Measurements from ENCODE around the gene EVI5. TPM values are rescaled to one million over a fixed set of nuclear protein-coding genes. Genes with fewer than 3 reads are reported as not detected.

The EVI5 gene
- total and polyA plus RNA-seq, 2 donors: 8.2 to 104 TPM

DNA sequence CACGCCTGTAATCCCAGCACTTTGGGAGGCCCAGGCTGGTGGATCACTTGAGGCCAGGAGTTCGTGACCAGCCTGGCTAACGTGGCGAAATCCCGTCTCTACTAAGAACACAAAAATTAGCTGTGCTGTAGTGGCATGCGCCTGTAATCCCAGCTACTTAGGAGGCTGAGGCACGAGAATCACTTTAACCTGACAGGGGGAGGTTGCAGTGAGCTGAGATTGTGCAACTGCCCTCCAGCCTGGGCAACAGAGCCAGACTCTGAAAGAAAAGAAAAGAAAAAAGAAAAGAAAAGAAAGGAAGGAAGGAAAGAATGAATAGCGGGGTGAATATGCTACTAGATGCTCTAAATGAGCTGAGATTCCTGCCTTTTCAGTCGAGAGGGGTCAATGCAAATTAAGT, 305.3 kb downstream of the EVI5 start:
- WGBS: 91% methylated on average over 9 of the region's 9 CpGs
- no peak for DNase-seq (ENCODE audit: extremely low spot score)
- no peak overlapping the region for H3K27ac ChIP-seq (ENCODE audit: low read depth)
- H3K4me1 ChIP-seq (ENCODE audit: insufficient read depth): no peaks in the 10 kb centered on the region
- H3K36me3 ChIP-seq (ENCODE audit: insufficient read depth): no peaks in the 10 kb centered on the region
- H3K4me3 ChIP-seq (ENCODE audit: low read depth, low read length): no peak overlapping the region

DNA sequence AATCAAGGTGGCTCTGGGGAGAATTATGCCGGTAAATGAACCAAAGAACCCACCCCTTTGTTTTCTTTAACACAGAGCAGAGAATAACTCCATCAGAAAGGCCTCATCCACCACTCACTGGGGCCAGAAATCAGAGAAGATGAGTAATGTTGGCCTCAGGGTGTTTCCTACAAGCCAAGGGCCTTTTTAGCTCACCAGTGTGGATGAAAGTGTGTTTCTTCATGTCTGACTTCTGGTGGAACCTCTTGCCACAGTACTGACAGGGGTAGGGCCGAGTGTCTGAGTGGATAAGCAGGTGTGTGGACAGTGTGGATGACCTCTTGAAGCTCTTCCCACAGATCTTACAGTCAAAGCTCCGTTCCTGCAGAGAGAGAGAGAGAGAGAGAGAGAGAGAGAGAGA, 306.5 kb downstream of the EVI5 start:
- Histone ChIP-seq H3K4me3 (ENCODE audit: low read depth, low read length) (no peak overlapping the region), H3K27ac (ENCODE audit: low read depth) (no peak overlapping the region), H3K36me3 (ENCODE audit: insufficient read depth) (no peaks in the 10 kb centered on the region), H3K4me1 (ENCODE audit: insufficient read depth) (no peaks in the 10 kb centered on the region)
- WGBS: 79% methylated on average over 3 of the region's 3 CpGs
- DNase-seq (ENCODE audit: extremely low spot score): no peak

DNA sequence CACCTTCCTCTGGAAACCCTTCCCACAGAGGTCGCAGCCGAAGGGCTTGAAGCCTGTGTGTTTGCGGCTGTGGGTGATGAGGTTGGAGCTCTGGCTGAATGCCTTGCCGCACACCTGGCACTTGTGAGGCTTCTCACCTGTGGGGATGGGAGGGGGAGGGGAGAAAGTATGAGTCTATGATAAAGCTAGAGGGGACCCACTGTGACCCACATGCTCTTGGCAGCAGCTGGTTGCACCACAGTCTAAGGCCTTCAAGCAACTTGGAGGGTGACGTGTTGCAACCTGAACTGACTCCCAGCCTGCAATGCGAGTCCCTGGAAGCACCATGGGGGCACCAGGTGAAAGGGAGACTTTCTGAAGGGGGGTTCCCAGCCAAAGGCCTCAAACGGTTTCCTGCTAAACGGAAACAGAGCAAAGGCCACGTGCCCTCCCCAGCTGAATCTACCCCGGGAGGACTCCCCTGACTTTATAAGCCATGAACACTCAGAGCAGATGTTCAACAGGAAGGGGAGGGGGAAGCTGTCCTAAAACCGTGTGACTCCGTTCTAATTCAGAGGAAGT, 308.8 kb downstream of the EVI5 start:
- Histone ChIP-seq H3K4me1 (ENCODE audit: insufficient read depth) (no peaks in the 10 kb centered on the region), H3K27ac (ENCODE audit: low read depth) (no peak overlapping the region), H3K36me3 (ENCODE audit: insufficient read depth) (no peaks in the 10 kb centered on the region), H3K4me3 (ENCODE audit: low read depth, low read length) (no peak overlapping the region)
- 47% methylated on average over 12 of the region's 12 CpGs for WGBS
- no peak for DNase-seq (ENCODE audit: extremely low spot score)

DNA sequence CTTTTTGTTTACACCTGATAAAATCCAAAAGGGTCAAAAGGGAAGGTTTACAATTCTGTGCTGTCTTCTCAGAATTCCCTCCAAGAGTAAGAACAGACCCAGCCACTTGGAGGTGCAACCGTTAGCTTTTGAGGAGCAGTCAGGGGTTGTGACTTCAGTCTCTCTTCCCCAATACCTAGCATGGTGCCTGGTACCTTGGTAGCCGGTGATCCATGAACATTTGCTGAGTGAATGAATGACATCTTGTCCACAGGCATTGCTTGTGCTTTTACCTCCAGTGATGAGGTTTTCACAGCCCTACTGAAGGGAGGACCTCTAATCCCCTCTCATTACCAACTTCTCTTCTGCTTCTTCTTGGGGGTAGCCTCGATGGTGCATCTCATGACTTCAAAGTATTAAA, 309.9 kb downstream of the EVI5 start:
- no peak for DNase-seq (ENCODE audit: extremely low spot score)
- H3K36me3 ChIP-seq (ENCODE audit: insufficient read depth): no peaks in the 10 kb centered on the region
- H3K4me3 ChIP-seq (ENCODE audit: low read depth, low read length): no peak overlapping the region
- H3K27ac ChIP-seq (ENCODE audit: low read depth): no peak overlapping the region
- 73% methylated on average over 3 of the region's 3 CpGs for WGBS
- H3K4me1 ChIP-seq (ENCODE audit: insufficient read depth): no peaks in the 10 kb centered on the region

DNA sequence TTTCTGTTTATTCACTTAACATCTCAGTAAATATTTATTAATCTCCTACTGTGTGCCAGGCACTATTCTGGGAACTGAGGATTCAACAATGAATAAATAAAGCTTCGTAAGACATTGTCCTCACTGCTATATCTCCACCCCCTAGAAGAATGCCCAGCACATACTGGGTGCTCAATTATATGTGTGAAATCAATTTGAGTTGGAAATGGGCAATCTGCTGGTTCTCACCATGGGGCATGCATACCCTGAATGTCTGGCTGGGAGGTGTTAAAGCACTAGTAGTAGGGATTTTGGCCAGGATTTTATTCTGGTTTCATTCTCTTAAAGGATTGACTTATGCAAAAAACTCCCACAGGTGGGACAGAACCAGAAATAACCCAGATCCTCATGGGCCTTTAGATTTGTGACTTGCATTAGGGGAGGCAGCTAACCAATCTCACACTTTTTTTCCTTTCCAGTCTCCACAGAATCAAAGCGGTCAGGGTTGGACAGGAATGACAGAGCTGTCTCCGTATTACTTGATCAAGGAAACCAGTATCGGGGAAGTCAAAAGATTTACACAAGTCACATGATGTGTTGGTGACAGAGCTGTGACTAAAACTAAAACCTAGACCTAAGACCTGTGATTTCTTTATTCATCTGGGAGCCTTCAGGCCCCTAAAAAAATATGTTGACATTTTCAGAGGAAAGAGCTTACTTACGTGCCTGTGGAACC, 311.0 kb downstream of the EVI5 start:
- no peaks in the 10 kb centered on the region for H3K36me3 ChIP-seq (ENCODE audit: insufficient read depth)
- no peak for DNase-seq (ENCODE audit: extremely low spot score)
- H3K27ac ChIP-seq (ENCODE audit: low read depth): no peak overlapping the region
- 72% methylated on average over 5 of the region's 5 CpGs for WGBS
- no peaks in the 10 kb centered on the region for H3K4me1 ChIP-seq (ENCODE audit: insufficient read depth)
- no peak overlapping the region for H3K4me3 ChIP-seq (ENCODE audit: low read depth, low read length)

DNA sequence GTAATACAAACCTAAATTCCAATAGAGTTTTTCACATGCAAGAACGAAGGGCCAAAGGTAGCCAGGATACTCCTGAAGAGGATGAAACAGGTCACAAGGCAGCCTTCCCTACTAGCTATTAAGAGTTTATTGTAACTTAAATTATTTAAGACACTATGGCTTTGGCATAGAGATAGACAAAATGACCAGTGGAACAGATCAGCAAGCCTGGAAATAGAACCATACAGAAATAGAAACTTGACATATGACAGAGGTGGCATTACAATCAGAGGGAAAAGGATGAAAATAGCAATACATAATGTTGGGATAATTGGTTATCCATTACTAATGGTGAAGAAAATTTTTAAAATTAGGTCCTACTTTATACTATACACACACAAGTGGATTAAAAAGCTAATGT, 314.7 kb downstream of the EVI5 start:
- H3K27ac ChIP-seq (ENCODE audit: low read depth): no peak overlapping the region
- WGBS: 94% methylated on average over 1 of the region's 1 CpG
- no peaks in the 10 kb centered on the region for H3K36me3 ChIP-seq (ENCODE audit: insufficient read depth)
- DNase-seq (ENCODE audit: extremely low spot score): no peak
- H3K4me3 ChIP-seq (ENCODE audit: low read depth, low read length): no peak overlapping the region
- H3K4me1 ChIP-seq (ENCODE audit: insufficient read depth): no peaks in the 10 kb centered on the region

DNA sequence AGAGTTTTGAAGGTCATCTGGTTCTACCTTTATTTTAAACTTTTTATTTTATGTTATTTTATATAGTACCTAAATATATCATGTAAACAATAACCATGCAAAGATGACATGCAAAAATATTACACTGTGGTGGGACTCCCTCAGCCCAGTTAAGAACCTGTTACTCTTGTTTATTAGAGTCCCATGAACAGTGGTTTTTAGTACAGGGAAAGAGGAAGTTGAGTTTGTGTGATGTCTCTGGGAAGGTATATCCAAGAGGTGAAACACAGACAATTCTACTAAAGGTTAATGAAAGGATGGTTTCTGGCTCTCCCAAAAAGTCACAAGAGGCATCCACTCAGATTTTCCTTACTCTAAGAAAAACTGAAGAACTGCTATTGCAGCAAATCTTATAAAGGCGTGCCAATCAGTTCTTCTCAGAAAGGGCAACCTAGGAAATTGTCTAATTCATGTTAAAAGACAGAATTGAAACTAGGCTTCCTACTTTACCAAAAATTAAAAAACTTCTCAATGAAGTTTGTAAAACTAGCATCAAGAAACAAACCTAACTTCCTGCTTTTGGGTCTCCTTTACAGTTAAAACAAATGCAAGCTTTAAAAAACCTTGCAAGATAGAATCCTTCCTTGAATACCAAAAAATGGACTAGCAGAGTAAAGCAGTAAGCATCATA, 318.1 kb downstream of the EVI5 start:
- no peak for DNase-seq (ENCODE audit: extremely low spot score)
- Histone ChIP-seq H3K36me3 (ENCODE audit: insufficient read depth) (no peaks in the 10 kb centered on the region), H3K4me1 (ENCODE audit: insufficient read depth) (no peaks in the 10 kb centered on the region), H3K4me3 (ENCODE audit: low read depth, low read length) (no peak overlapping the region), H3K27ac (ENCODE audit: low read depth) (no peak overlapping the region)
- 91% methylated on average over 1 of the region's 1 CpG for WGBS

DNA sequence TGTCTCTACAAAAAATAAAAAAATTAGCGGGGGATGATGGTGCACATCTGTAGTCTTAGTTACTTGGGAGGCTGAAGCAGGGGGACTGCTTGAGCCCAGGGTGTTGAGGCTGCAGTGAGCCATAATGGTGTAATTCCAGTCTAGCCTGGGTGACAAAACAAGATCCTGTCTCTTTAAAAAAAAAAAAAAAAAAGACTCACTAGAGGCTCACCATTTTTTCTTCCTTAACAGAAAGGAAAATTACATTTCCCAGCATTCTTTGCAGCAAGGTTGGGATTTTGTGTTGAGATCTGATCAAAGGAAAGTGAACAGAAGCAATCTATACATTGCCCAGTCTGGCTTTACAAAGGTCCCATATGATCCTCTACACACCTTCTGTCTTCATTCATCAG, 319.7 kb downstream of the EVI5 start:
- Histone ChIP-seq H3K27ac (ENCODE audit: low read depth) (no peak overlapping the region), H3K4me3 (ENCODE audit: low read depth, low read length) (no peak overlapping the region), H3K36me3 (ENCODE audit: insufficient read depth) (no peaks in the 10 kb centered on the region), H3K4me1 (ENCODE audit: insufficient read depth) (no peaks in the 10 kb centered on the region)
- DNase-seq (ENCODE audit: extremely low spot score): no peak
- 95% methylated on average over 1 of the region's 1 CpG for WGBS

DNA sequence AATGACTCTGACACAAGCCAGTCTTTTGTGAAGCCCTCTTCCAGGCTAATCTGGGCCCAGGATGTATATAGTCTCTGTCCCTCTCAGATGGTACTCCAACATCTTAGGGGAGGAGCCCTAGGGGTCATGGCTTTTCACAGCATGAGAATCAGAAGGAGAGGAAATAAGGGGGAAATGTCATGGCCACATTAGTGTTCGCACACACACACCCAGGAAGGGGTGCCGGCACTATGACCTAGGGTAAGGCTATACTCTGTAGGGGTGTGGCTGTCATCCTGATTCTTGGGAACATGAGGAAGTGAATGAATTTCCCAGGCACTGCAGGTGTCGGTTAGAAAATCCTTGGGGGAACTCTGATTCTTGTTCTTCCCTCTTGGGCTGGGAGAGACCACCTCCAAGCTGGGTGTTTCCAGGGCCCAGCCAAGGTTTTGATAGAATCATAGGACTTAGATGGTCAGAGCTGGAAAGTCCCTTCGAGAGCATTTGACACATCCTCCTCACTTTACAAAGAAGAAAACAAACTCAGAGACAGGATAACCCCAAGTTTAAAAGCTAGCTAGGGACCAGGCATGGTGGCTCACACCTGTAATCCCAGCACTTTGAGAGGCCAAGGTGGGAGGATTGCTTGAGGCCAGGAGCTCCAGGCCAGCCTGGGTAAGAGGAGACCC, 320.2 kb downstream of the EVI5 start:
- Histone ChIP-seq H3K27ac (ENCODE audit: low read depth) (no peak overlapping the region), H3K4me3 (ENCODE audit: low read depth, low read length) (no peak overlapping the region), H3K4me1 (ENCODE audit: insufficient read depth) (no peaks in the 10 kb centered on the region), H3K36me3 (ENCODE audit: insufficient read depth) (no peaks in the 10 kb centered on the region)
- WGBS: 90% methylated on average over 4 of the region's 4 CpGs
- no peak for DNase-seq (ENCODE audit: extremely low spot score)

DNA sequence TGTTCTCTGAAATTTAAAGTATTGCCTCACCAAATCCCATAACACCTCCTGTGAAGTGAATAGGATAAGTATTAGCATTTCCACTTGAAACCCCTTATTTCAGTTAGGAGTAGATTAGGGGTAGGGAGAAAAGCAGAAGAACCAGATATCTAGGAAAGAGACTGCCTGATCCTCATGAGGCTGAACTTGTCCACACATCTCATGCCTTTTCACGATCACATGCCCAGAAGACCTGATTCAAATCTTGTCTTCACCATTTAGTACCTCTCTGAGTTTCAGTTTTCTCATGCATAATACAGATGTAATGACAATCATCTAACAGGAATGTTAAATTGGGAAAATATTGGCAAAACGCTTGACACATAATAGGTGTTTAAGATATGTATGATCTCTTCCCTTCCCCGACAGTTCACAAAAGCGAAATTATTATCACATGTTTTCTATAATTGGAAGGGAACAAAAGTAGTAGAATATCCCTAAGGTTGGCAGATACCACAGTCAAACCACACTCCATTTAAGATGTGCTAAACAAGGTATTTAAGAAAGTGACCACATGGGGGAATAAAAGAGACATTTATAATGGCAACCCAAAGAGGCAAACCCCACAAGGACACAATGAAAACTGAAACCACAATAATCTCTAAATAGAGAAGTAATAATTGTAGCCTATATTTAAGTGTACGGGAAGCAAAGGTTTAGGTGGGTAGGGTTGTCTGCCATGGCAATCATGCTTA, 323.4 kb downstream of the EVI5 start:
- 76% methylated on average over 5 of the region's 5 CpGs for WGBS

DNA sequence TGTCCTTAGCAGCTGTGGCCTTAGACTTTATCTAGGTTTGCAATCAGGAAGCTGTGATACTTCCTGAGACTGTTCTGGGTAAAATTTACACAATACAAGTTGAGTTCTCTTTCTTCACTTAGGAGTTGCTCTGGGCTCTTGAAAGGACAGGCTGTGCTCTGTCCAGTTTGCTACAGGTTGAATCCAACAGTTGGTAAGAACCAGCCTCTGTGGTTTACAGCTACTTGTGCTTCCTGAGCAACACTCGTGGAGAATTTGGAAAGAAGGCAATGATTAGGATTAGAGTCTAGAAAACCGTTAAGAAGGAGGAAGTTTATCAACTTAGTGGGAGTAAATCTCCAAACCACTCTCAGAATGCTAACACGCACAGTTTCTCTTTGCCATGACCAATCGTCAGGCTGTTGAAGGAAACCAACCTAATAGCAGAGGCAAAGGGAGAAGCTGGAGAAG, 325.0 kb downstream of the EVI5 start:
- no peak overlapping the region for H3K27ac ChIP-seq (ENCODE audit: low read depth)
- WGBS: 63% methylated on average over 4 of the region's 4 CpGs
- DNase-seq (ENCODE audit: extremely low spot score): no peak

More for the DNA sequence above, 323.4 kb downstream of the EVI5 start:
- Histone ChIP-seq H3K4me3 (ENCODE audit: low read depth, low read length) (no peak overlapping the region), H3K27ac (ENCODE audit: low read depth) (no peak overlapping the region), H3K4me1 (ENCODE audit: insufficient read depth) (no peaks in the 10 kb centered on the region), H3K36me3 (ENCODE audit: insufficient read depth) (no peaks in the 10 kb centered on the region)
- no peak for DNase-seq (ENCODE audit: extremely low spot score)

More for the DNA sequence above, 325.0 kb downstream of the EVI5 start:
- no peaks in the 10 kb centered on the region for H3K4me1 ChIP-seq (ENCODE audit: insufficient read depth)
- H3K4me3 ChIP-seq (ENCODE audit: low read depth, low read length): no peak overlapping the region
- H3K36me3 ChIP-seq (ENCODE audit: insufficient read depth): no peaks in the 10 kb centered on the region
